SK-N-SH (cell line): Measurements from ENCODE around the gene CAMTA2. TPM values are rescaled to one million over a fixed set of nuclear protein-coding genes. Genes with fewer than 3 reads are reported as not detected.

ENCODE experiments used
- CTCF ChIA-PET: fragments of 300-600, 350-600 bp; formaldehyde crosslinking; extraction: SDS; loops from one replicate; lab custom pipeline; 2021; lab: Yijun Ruan, JAX
- POLR2A ChIA-PET: fragments of 350-600 bp; sonication (Branson Sonifier 250); formaldehyde crosslinking; extraction: SDS; loops from one replicate; lab custom pipeline; 2020; ENCODE audit warnings: antibody characterized with exemption, inconsistent platforms; lab: Yijun Ruan, JAX
- DNase-seq: peaks from one replicate; pipeline ENCODE4 v3.0.0; 2012
- H2AFZ ChIP-seq: fragments of 200-600 bp; sonication (generic); 2 replicates; pipeline ENCODE4 v1.8.1; 2016; ENCODE audit warnings: antibody characterized with exemption, mild to moderate bottlenecking, low read depth
- H3F3A ChIP-seq: fragments of 200-600 bp; sonication (generic); replicated peaks from 2 replicates; pipeline ENCODE3; 2016; ENCODE audit warnings: antibody characterized with exemption, mild to moderate bottlenecking; ENCODE audit not compliant: insufficient read depth
- H3K27ac ChIP-seq, 2 experiments: fragments of 200-500 bp in 1 of 2; fragments of 200-600 bp in 1 of 2; sonication (Bioruptor generic) in 1 of 2; sonication (generic), shearing (Covaris generic) in 1 of 2; 2 replicates each; pipeline versions ENCODE4 v1.5.1 to v1.6.1; 2014 to 2016; ENCODE audit warnings: low read depth in 2 of 2, inconsistent platforms in 1 of 2, low read length in 1 of 2, mild to moderate bottlenecking in 1 of 2, mixed read lengths in 1 of 2
- H3K27me3 ChIP-seq: fragments of 200-600 bp; sonication (generic), shearing (Covaris generic); 2 replicates; pipeline ENCODE4 v1.6.1; 2016; ENCODE audit warnings: mixed run types; ENCODE audit not compliant: insufficient read depth
- H3K36me3 ChIP-seq, 2 experiments: fragments of 200-500 bp in 1 of 2; fragments of 200-600 bp in 1 of 2; sonication (Bioruptor generic) in 1 of 2; sonication (generic) in 1 of 2; replicated peaks in 1 of 2; 2 replicates each; pipeline versions ENCODE3 to v1.5.1; 2014 to 2016; ENCODE audit warnings: low read length in 1 of 2, mild to moderate bottlenecking in 1 of 2; ENCODE audit not compliant: insufficient read depth in 2 of 2, control insufficient read depth in 1 of 2
- H3K4me1 ChIP-seq, 2 experiments: fragments of 200-500 bp in 1 of 2; fragments of 200-600 bp in 1 of 2; sonication (Bioruptor generic) in 1 of 2; sonication (generic), shearing (Covaris generic) in 1 of 2; 2 replicates each; pipeline versions ENCODE4 v1.5.1 to v1.6.1; 2014 to 2016; ENCODE audit warnings: low read depth in 1 of 2, low read length in 1 of 2, mixed run types in 1 of 2; ENCODE audit not compliant: insufficient read depth in 2 of 2, control insufficient read depth in 1 of 2
- H3K4me2 ChIP-seq: fragments of 200-600 bp; sonication (generic), shearing (Covaris generic); 2 replicates; pipeline ENCODE4 v1.6.1; 2017; ENCODE audit warnings: mixed run types
- H3K4me3 ChIP-seq, 2 experiments: fragments of 200-500 bp in 1 of 2; fragments of 200-600 bp in 1 of 2; sonication (Bioruptor generic) in 1 of 2; sonication (generic), shearing (Covaris generic) in 1 of 2; 2 replicates each; pipeline versions ENCODE4 v1.5.1 to v1.8.1; 2014 to 2016; ENCODE audit warnings: low read depth in 2 of 2, inconsistent platforms in 1 of 2, low read length in 1 of 2, mild to moderate bottlenecking in 1 of 2, mixed read lengths in 1 of 2, moderate library complexity in 1 of 2
- H3K79me2 ChIP-seq: fragments of 200-600 bp; sonication (generic); 2 replicates; pipeline ENCODE4 v1.8.1; 2017; ENCODE audit warnings: mild to moderate bottlenecking; ENCODE audit not compliant: insufficient read depth
- H3K9ac ChIP-seq: fragments of 200-600 bp; sonication (generic); 2 replicates; pipeline ENCODE4 v1.6.1; 2017; ENCODE audit warnings: mixed run types
- H3K9me2 ChIP-seq: fragments of 200-600 bp; sonication (generic); 2 replicates; pipeline ENCODE4 v1.6.1; 2017; ENCODE audit warnings: mixed run types
- H3K9me3 ChIP-seq: fragments of 200-600 bp; sonication (generic); 2 replicates; pipeline ENCODE4 v1.6.1; 2017; ENCODE audit warnings: mixed run types, mild to moderate bottlenecking, moderate library complexity
- H4K20me1 ChIP-seq: fragments of 200-600 bp; sonication (generic); 2 replicates; pipeline ENCODE4 v1.6.1; 2017; ENCODE audit warnings: mild to moderate bottlenecking, mixed run types; ENCODE audit not compliant: insufficient read depth
- CHD2 ChIP-seq: fragments of 150-350 bp; IDR thresholded peaks from 2 replicates; pipeline ENCODE4 v1.6.1; 2018; ENCODE audit warnings: low read length; ENCODE audit not compliant: partially characterized antibody
- EP300 ChIP-seq, 2 experiments: IDR thresholded peaks; 2 replicates each; pipeline versions ENCODE4 v1.4.0 to v1.6.1; 2012; ENCODE audit warnings: borderline replicate concordance in 1 of 2, low read depth in 1 of 2, low read length in 1 of 2
- GABPA ChIP-seq: IDR thresholded peaks from 2 replicates; pipeline ENCODE4 v1.4.0; 2012; ENCODE audit warnings: low read depth, mild to moderate bottlenecking
- GATA2 ChIP-seq: sonication (generic); formaldehyde crosslinking; IDR thresholded peaks from 2 replicates; pipeline ENCODE4 v1.5.0; 2020; ENCODE audit warnings: mild to moderate bottlenecking, missing genetic modification reagents
- MEF2A ChIP-seq: IDR thresholded peaks from 2 replicates; pipeline ENCODE4 v1.4.0; 2012; ENCODE audit warnings: low read depth, borderline replicate concordance
- NFIC ChIP-seq: IDR thresholded peaks from 2 replicates; pipeline ENCODE4 v1.4.0; 2012; ENCODE audit warnings: borderline replicate concordance
- NRF1 ChIP-seq: IDR thresholded peaks from 2 replicates; pipeline ENCODE4 v1.6.1; 2012; ENCODE audit warnings: low read depth, mild to moderate bottlenecking, low read length
- POLR2AphosphoS5 ChIP-seq: IDR thresholded peaks from 2 replicates; pipeline ENCODE4 v1.6.1; 2012; ENCODE audit warnings: low read depth, low read length
- REST ChIP-seq: IDR thresholded peaks from 2 replicates; pipeline ENCODE4 v1.6.1; 2012; ENCODE audit warnings: mild to moderate bottlenecking, low read depth, low read length, moderate library complexity
- RFX5 ChIP-seq: IDR thresholded peaks from 2 replicates; pipeline ENCODE4 v1.6.1; 2012; ENCODE audit warnings: mild to moderate bottlenecking, improper control_type of control experiment, low read length
- SIN3A ChIP-seq: IDR thresholded peaks from 2 replicates; pipeline ENCODE4 v1.6.1; 2012; ENCODE audit warnings: low read depth, mild to moderate bottlenecking, low read length, moderate library complexity, borderline replicate concordance
- TCF12 ChIP-seq: IDR thresholded peaks from 2 replicates; pipeline ENCODE4 v1.4.0; 2012
- USF1 ChIP-seq: IDR thresholded peaks from 2 replicates; pipeline ENCODE4 v1.4.0; 2012; ENCODE audit warnings: low read depth, borderline replicate concordance
- YY1 ChIP-seq: IDR thresholded peaks from 2 replicates; pipeline ENCODE4 v1.4.0; 2012; ENCODE audit warnings: low read depth, mild to moderate bottlenecking
- WGBS: methylation state at CpG from one replicate; pipeline ENCODE4 v1.1.6; 2017; ENCODE audit warnings: low lambda C conversion rate; 5-methylcytosine and 5-hydroxymethylcytosine counted together
- polyA plus RNA-seq, 3 experiments: library from polyadenylated mRNA; depleted of rRNA; stranded (reverse); fragments of >200 nt; gene quantifications; 2 replicates each; pipeline ENCODE4 v1.2.3, GENCODE V29; 2012
- TF ChIP-seq, protein P1 (sequence below): IDR thresholded peaks from 2 replicates; pipeline ENCODE4 v1.4.0; 2012; ENCODE audit warnings: low read depth, borderline replicate concordance
- TF ChIP-seq, protein P2 (sequence below): IDR thresholded peaks from 2 replicates; pipeline ENCODE4; 2012

CAMTA2 gene
- polyA plus RNA-seq, 1 of the 3 experiments (the other 2 are of a cell fraction), result 27.0 TPM

GRCh38 chr17:5027299-5027698 lies 39.8 kb upstream of the CAMTA2 start:
- DNase-seq, result no peak
- Histone ChIP-seq H3K36me3 (peaks cover 4 to 7% of the 10 kb centered on the region in 2 experiments), H3K9me3 (no peaks in the 10 kb centered on the region), H3K4me1 (no peaks in the 10 kb centered on the region; a peak in 1 of 4 replicates), H3K4me2 (no peak overlapping the region), H3F3A (peaks cover 13% of the 10 kb centered on the region), H2AFZ (no peak overlapping the region), H3K79me2 (no peaks in the 10 kb centered on the region), H3K27ac (no peak overlapping the region), H3K4me3 (no peak overlapping the region), H3K27me3 (no peaks in the 10 kb centered on the region), H3K9me2 (no peaks in the 10 kb centered on the region), H4K20me1 (no peaks in the 10 kb centered on the region), H3K9ac (no peak overlapping the region)
- ChIA-PET CTCF (interaction anchor here (1.1 to 2.5 kb wide), 4 partner anchors 10 to 41 kb away, joined by 3 to 12 read pairs (median 4); no protein-coding TSS in a partner anchor), POLR2A (interaction anchor here (0.6 kb wide), 1 partner anchor 101 kb away, joined by 3 read pairs; no protein-coding TSS in a partner anchor)
- WGBS, result 86% methylated on average over 6 of the region's 6 CpGs
- TF ChIP-seq, protein P1, sequence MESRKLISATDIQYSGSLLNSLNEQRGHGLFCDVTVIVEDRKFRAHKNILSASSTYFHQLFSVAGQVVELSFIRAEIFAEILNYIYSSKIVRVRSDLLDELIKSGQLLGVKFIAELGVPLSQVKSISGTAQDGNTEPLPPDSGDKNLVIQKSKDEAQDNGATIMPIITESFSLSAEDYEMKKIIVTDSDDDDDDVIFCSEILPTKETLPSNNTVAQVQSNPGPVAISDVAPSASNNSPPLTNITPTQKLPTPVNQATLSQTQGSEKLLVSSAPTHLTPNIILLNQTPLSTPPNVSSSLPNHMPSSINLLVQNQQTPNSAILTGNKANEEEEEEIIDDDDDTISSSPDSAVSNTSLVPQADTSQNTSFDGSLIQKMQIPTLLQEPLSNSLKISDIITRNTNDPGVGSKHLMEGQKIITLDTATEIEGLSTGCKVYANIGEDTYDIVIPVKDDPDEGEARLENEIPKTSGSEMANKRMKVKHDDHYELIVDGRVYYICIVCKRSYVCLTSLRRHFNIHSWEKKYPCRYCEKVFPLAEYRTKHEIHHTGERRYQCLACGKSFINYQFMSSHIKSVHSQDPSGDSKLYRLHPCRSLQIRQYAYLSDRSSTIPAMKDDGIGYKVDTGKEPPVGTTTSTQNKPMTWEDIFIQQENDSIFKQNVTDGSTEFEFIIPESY, result no peak
- no peak for TF ChIP-seq GATA2 (CRISPR knock-in tag)
- no peak for TF ChIP-seq USF1
- no peak for TF ChIP-seq NFIC
- TF ChIP-seq YY1, result no peak
- no peak for TF ChIP-seq EP300 (IDR thresholded peaks at IDR 0.05; ENCODE audit: borderline replicate concordance in 1 of 2, low read depth in 1 of 2, low read length in 1 of 2)
- TF ChIP-seq MEF2A, result no peak
- no peak for TF ChIP-seq RFX5
- TF ChIP-seq GABPA, result no peak
- no peak for TF ChIP-seq REST
- TF ChIP-seq TCF12, result no peak
- no peak for TF ChIP-seq NRF1
- TF ChIP-seq, protein P2, sequence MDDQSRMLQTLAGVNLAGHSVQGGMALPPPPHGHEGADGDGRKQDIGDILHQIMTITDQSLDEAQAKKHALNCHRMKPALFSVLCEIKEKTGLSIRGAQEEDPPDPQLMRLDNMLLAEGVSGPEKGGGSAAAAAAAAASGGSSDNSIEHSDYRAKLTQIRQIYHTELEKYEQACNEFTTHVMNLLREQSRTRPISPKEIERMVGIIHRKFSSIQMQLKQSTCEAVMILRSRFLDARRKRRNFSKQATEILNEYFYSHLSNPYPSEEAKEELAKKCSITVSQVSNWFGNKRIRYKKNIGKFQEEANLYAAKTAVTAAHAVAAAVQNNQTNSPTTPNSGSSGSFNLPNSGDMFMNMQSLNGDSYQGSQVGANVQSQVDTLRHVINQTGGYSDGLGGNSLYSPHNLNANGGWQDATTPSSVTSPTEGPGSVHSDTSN, result no peak
- TF ChIP-seq POLR2AphosphoS5, result no peak
- TF ChIP-seq CHD2, result no peak
- TF ChIP-seq SIN3A, result no peak
